Measurements from ENCODE around the gene WDR38. TPM values are rescaled to one million over a fixed set of nuclear protein-coding genes. Genes with fewer than 3 reads are reported as not detected.
A peak's percentile ranks its signal among the peaks of the same experiment; 100 is the strongest.

WDR38 gene
- total and polyA plus RNA-seq, 2 of the 13 experiments (the other 11 are each of a cell fraction or from before 2014, with no cell fraction given) = not detected

- TF ChIP-seq, protein P1, sequence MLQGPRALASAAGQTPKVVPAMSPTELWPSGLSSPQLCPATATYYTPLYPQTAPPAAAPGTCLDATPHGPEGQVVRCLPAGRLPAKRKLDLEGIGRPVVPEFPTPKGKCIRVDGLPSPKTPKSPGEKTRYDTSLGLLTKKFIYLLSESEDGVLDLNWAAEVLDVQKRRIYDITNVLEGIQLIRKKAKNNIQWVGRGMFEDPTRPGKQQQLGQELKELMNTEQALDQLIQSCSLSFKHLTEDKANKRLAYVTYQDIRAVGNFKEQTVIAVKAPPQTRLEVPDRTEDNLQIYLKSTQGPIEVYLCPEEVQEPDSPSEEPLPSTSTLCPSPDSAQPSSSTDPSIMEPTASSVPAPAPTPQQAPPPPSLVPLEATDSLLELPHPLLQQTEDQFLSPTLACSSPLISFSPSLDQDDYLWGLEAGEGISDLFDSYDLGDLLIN (CRISPR knock-in tag; IDR thresholded peaks at IDR 0.05; ENCODE audit: borderline replicate concordance) = peak; percentile 54; the same call in 1 of the 2 replicates
- 0 out of 2 replicates have a peak, but pooled peaks have one; percentile 29 for TF ChIP-seq MTA1 (CRISPR knock-in tag; IDR thresholded peaks at IDR 0.05; ENCODE audit: borderline replicate concordance)
- TF ChIP-seq SYNCRIP (IDR thresholded peaks at IDR 0.05; ENCODE audit: insufficient read depth, low read depth, low read length) = no peak
- TF ChIP-seq PBX3 (CRISPR knock-in tag; IDR thresholded peaks at IDR 0.05; ENCODE audit: borderline replicate concordance) = no peak
- peak; percentile 61; the same call in 1 of the 2 replicates for TF ChIP-seq KMT2A (CRISPR knock-in tag; IDR thresholded peaks at IDR 0.05)
- peak; percentile 79; the same call in 1 of the 2 replicates for TF ChIP-seq TARDBP (CRISPR knock-in tag; IDR thresholded peaks at IDR 0.05)
- TF ChIP-seq ZNF432 (CRISPR knock-in tag; IDR thresholded peaks at IDR 0.05; ENCODE audit: borderline replicate concordance) = peak; percentile 58; the same call in 1 of the 2 replicates
- TF ChIP-seq NFE2L2 (IDR thresholded peaks at IDR 0.05; ENCODE audit: low read length) = no peak
- TF ChIP-seq CHD4 (IDR thresholded peaks at IDR 0.05; ENCODE audit: borderline replicate concordance, low read length) = no peak
- peak; percentile 38; the same call in 1 of the 2 replicates for TF ChIP-seq ZBTB21 (CRISPR knock-in tag; IDR thresholded peaks at IDR 0.05)
- TF ChIP-seq ZNF335 (CRISPR knock-in tag; IDR thresholded peaks at IDR 0.05) = no peak
- peak; percentile 99 for TF ChIP-seq GABPB1 (CRISPR knock-in tag; IDR thresholded peaks at IDR 0.05)
- TF ChIP-seq MBNL3 (CRISPR knock-in tag; conservative IDR thresholded peaks at IDR 0.05) = no peak
- TF ChIP-seq ZNF749 (CRISPR knock-in tag; IDR thresholded peaks at IDR 0.05; ENCODE audit: borderline replicate concordance) = peak; percentile 88; the same call in 1 of the 2 replicates
- peak; percentile 42 for TF ChIP-seq IKZF4 (CRISPR knock-in tag; IDR thresholded peaks at IDR 0.05; ENCODE audit: borderline replicate concordance, low read depth, not compliant biosample characterization)
- no peak for TF ChIP-seq HDAC6 (IDR thresholded peaks at IDR 0.05; ENCODE audit: low read depth, low read length)
- no peak for TF ChIP-seq RAD51 (IDR thresholded peaks at IDR 0.05; ENCODE audit: borderline replicate concordance)
- TF ChIP-seq, protein P2, sequence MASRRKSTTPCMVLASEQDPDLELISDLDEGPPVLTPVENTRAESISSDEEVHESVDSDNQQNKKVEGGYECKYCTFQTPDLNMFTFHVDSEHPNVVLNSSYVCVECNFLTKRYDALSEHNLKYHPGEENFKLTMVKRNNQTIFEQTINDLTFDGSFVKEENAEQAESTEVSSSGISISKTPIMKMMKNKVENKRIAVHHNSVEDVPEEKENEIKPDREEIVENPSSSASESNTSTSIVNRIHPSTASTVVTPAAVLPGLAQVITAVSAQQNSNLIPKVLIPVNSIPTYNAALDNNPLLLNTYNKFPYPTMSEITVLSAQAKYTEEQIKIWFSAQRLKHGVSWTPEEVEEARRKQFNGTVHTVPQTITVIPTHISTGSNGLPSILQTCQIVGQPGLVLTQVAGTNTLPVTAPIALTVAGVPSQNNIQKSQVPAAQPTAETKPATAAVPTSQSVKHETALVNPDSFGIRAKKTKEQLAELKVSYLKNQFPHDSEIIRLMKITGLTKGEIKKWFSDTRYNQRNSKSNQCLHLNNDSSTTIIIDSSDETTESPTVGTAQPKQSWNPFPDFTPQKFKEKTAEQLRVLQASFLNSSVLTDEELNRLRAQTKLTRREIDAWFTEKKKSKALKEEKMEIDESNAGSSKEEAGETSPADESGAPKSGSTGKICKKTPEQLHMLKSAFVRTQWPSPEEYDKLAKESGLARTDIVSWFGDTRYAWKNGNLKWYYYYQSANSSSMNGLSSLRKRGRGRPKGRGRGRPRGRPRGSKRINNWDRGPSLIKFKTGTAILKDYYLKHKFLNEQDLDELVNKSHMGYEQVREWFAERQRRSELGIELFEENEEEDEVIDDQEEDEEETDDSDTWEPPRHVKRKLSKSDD (CRISPR knock-in tag; IDR thresholded peaks at IDR 0.05; ENCODE audit: low read depth) = no peak
- TF ChIP-seq ZNF552 (CRISPR knock-in tag; IDR thresholded peaks at IDR 0.05; ENCODE audit: borderline replicate concordance) = peak; percentile 59; the same call in 1 of the 2 replicates
- TF ChIP-seq ZBTB20 (CRISPR knock-in tag; IDR thresholded peaks at IDR 0.05; ENCODE audit: borderline replicate concordance, low read depth) = no peak
- no peak; the same call in 1 of the 2 replicates for TF ChIP-seq ZNF570 (CRISPR knock-in tag; IDR thresholded peaks at IDR 0.05; ENCODE audit: borderline replicate concordance)
- TF ChIP-seq, protein P3, sequence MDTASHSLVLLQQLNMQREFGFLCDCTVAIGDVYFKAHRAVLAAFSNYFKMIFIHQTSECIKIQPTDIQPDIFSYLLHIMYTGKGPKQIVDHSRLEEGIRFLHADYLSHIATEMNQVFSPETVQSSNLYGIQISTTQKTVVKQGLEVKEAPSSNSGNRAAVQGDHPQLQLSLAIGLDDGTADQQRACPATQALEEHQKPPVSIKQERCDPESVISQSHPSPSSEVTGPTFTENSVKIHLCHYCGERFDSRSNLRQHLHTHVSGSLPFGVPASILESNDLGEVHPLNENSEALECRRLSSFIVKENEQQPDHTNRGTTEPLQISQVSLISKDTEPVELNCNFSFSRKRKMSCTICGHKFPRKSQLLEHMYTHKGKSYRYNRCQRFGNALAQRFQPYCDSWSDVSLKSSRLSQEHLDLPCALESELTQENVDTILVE (CRISPR knock-in tag; IDR thresholded peaks at IDR 0.05) = 0 out of 2 replicates have a peak, but pooled peaks have one; percentile 62
Observed at GRCh38 chr9:124861342-124862229, 8.3 kb downstream of the WDR38 start, which contains the start of the genes ARPC5L and RPL35 (continued).
